HepG2 (cell line): ENCODE results near the gene LRIG3. TPM values are rescaled to one million over a fixed set of nuclear protein-coding genes. Genes with fewer than 3 reads are reported as not detected.

Source experiments
- ATAC-seq: fragments of 200-7000 bp; cut with Tn5 transposase; 3 replicates; pipeline ENCODE4 v1.9.1; 2020; ENCODE audit warnings: mild to moderate bottlenecking, moderate library complexity
- BruUV-seq: library from RNA; stranded (reverse); fragments of 400-500 nt; replicated peaks from 2 replicates; lab custom pipeline; 2021; lab: Mats Ljungman, UMichigan
- CTCF ChIA-PET: fragments of 300-600 bp; formaldehyde crosslinking; extraction: SDS; loops from one replicate; lab custom pipeline; 2021; ENCODE audit warnings: low total read pairs, inconsistent platforms, low intra/inter-chr PET ratio; lab: Yijun Ruan, JAX
- POLR2A ChIA-PET: fragments of 350-600 bp; sonication (Branson Sonifier 250); formaldehyde crosslinking; loops from one replicate; lab custom pipeline; 2020; ENCODE audit warnings: antibody characterized with exemption, inconsistent platforms; lab: Yijun Ruan, JAX
- DNase-seq: peaks from one replicate; pipeline ENCODE4 v3.0.0-alpha.2; 2015; ENCODE audit warnings: low spot score
- FAIRE-seq: peaks from 3 replicates; lab custom pipeline; 2011; peaks lifted over from hg19 to GRCh38; lab: Jason Lieb, UNC
- H2AFZ ChIP-seq: one replicate; pipeline ENCODE4 v1.6.1; 2011; ENCODE audit warnings: low read length, inconsistent platforms
- H3K27ac ChIP-seq: fragments of 300-600 bp; 3 replicates; pipeline ENCODE4 v1.8.0; 2011; ENCODE audit warnings: mixed run types, mild to moderate bottlenecking, mixed read lengths, low read length, inconsistent platforms; ENCODE audit not compliant: insufficient read depth; ENCODE audit errors: extremely low read length
- H3K27me3 ChIP-seq, 2 experiments: fragments of 200-600 bp in 1 of 2; 2 replicates in 1 of 2; 3 replicates in 1 of 2; pipeline versions ENCODE4 v1.6.0 to v1.8.0; 2011; ENCODE audit warnings: low read length in 2 of 2, mild to moderate bottlenecking in 2 of 2, moderate library complexity in 2 of 2, inconsistent platforms in 1 of 2; ENCODE audit not compliant: insufficient read depth in 2 of 2, control insufficient read depth in 1 of 2
- H3K36me3 ChIP-seq, 2 experiments: fragments of 200-600 bp in 1 of 2; replicated peaks in 1 of 2; 2 replicates in 1 of 2; 3 replicates in 1 of 2; pipeline versions ENCODE4 v1.5.1 to v1.8.0; 2011; ENCODE audit warnings: low read length in 2 of 2, inconsistent platforms in 1 of 2; ENCODE audit not compliant: insufficient read depth in 2 of 2, control insufficient read depth in 1 of 2
- H3K4me1 ChIP-seq: 2 replicates; pipeline ENCODE4 v1.5.1; 2012; ENCODE audit warnings: low read length, inconsistent platforms; ENCODE audit not compliant: insufficient read depth
- H3K4me2 ChIP-seq: 2 replicates; pipeline ENCODE4 v1.6.0; 2011; ENCODE audit warnings: low read depth, low read length, inconsistent platforms
- H3K4me3 ChIP-seq, 3 experiments: fragments of 200-600 bp in 1 of 3; sonication (generic), shearing (Covaris generic) in 1 of 3; replicated peaks in 1 of 3; 2 replicates each; pipeline ENCODE4 v1.5.1; 2011 to 2016; ENCODE audit warnings: low read length in 3 of 3, inconsistent platforms in 2 of 3, low read depth in 2 of 3, mild to moderate bottlenecking in 2 of 3, control low read depth in 1 of 3, mixed read lengths in 1 of 3; ENCODE audit not compliant: insufficient read depth in 1 of 3
- H3K79me2 ChIP-seq: one replicate; pipeline ENCODE4 v1.6.1; 2011; ENCODE audit warnings: low read length, inconsistent platforms; ENCODE audit not compliant: insufficient read depth
- H3K9ac ChIP-seq: 2 replicates; pipeline ENCODE4 v1.6.0; 2011; ENCODE audit warnings: mild to moderate bottlenecking, low read depth, low read length, inconsistent platforms; ENCODE audit not compliant: insufficient read depth
- H3K9me3 ChIP-seq: 2 replicates; pipeline ENCODE4 v1.5.1; 2012; ENCODE audit warnings: mild to moderate bottlenecking, low read length
- H4K20me1 ChIP-seq: 2 replicates; pipeline ENCODE4 v1.6.0; 2011; ENCODE audit warnings: inconsistent platforms, mild to moderate bottlenecking, low read length, moderate library complexity; ENCODE audit not compliant: insufficient read depth
- ADNP ChIP-seq: sonication (generic); formaldehyde crosslinking; IDR thresholded peaks from 2 replicates; pipeline ENCODE4 v1.4.0; 2020; ENCODE audit warnings: missing genetic modification reagents
- ATF7 ChIP-seq, 2 experiments: fragments of 450-650 bp in 1 of 2; sonication (generic) in 1 of 2; formaldehyde crosslinking in 1 of 2; IDR thresholded peaks; 2 replicates each; pipeline versions ENCODE4 v1.4.0 to v1.6.1; 2016 to 2020; ENCODE audit warnings: antibody characterized with exemption in 1 of 2, mild to moderate bottlenecking in 1 of 2, missing genetic modification reagents in 1 of 2
- FOXM1 ChIP-seq: sonication (generic); formaldehyde crosslinking; IDR thresholded peaks from 2 replicates; pipeline ENCODE4 v1.5.0; 2020; ENCODE audit warnings: missing genetic modification reagents
- KLF16 ChIP-seq, 2 experiments: sonication (generic) in 1 of 2; formaldehyde crosslinking in 1 of 2; IDR thresholded peaks; 2 replicates each; pipeline versions ENCODE4 v1.6.1 to v1.8.0; 2016 to 2023; ENCODE audit warnings: missing genetic modification reagents in 2 of 2, missing compliant biosample characterization in 1 of 2
- MEIS2 ChIP-seq: sonication (generic); formaldehyde crosslinking; IDR thresholded peaks from 2 replicates; pipeline ENCODE4 v1.9.0; 2021; ENCODE audit warnings: mild to moderate bottlenecking, missing genetic modification reagents
- NFIB ChIP-seq: sonication (generic); formaldehyde crosslinking; IDR thresholded peaks from 2 replicates; pipeline ENCODE4 v1.9.0; 2021; ENCODE audit warnings: missing genetic modification reagents, mild to moderate bottlenecking, borderline replicate concordance
- NFRKB ChIP-seq: fragments of 450-650 bp; IDR thresholded peaks from 2 replicates; pipeline ENCODE4 v1.6.1; 2017
- SATB2 ChIP-seq: sonication (generic); formaldehyde crosslinking; IDR thresholded peaks from 2 replicates; pipeline ENCODE4 v1.5.0; 2020; ENCODE audit warnings: missing genetic modification reagents
- SETDB1 ChIP-seq: sonication (generic); formaldehyde crosslinking; IDR thresholded peaks from 2 replicates; pipeline ENCODE4 v1.5.1; 2020; ENCODE audit warnings: missing genetic modification reagents, mild to moderate bottlenecking, borderline replicate concordance
- TARDBP ChIP-seq: sonication (generic); formaldehyde crosslinking; IDR thresholded peaks from 2 replicates; pipeline ENCODE4 v1.8.0; 2022; ENCODE audit warnings: mild to moderate bottlenecking, missing genetic modification reagents
- TBL1XR1 ChIP-seq: fragments of 150-350 bp; IDR thresholded peaks from 2 replicates; pipeline ENCODE4 v1.6.1; 2014; ENCODE audit warnings: borderline replicate concordance, low read length; ENCODE audit not compliant: partially characterized antibody
- TCF12 ChIP-seq, 2 experiments: fragments of 450-650 bp in 1 of 2; sonication (generic) in 1 of 2; formaldehyde crosslinking in 1 of 2; IDR thresholded peaks; 2 replicates each; pipeline versions ENCODE4 v1.6.1 to v1.8.0; 2017 to 2022; ENCODE audit warnings: antibody characterized with exemption in 1 of 2, mild to moderate bottlenecking in 1 of 2, missing genetic modification reagents in 1 of 2, moderate library complexity in 1 of 2
- THAP11 ChIP-seq: IDR thresholded peaks from 2 replicates; pipeline ENCODE4 v1.6.1; 2016; ENCODE audit warnings: missing biosample characterization, missing genetic modification reagents
- ZNF124 ChIP-seq: sonication (generic); formaldehyde crosslinking; IDR thresholded peaks from 2 replicates; pipeline ENCODE4 v1.4.0; 2020; ENCODE audit warnings: missing genetic modification reagents
- ZNF792 ChIP-seq: IDR thresholded peaks from 2 replicates; pipeline ENCODE4 v1.6.1; 2016
- WGBS: methylation state at CpG from one replicate; pipeline ENCODE4 v1.1.6; 2017; ENCODE audit warnings: low lambda C conversion rate; 5-methylcytosine and 5-hydroxymethylcytosine counted together
- in situ Hi-C: cut with HindIII; loops from 2 replicates; pipeline ENCODE4 v1.10.0; 2017; ENCODE audit warnings: low pct_unique_long_range_greater_than_20kb; ENCODE audit not compliant: extremely low pct_ligation_motif_present
- intact Hi-C: fragments of 100-400 bp; cut with micrococcal nuclease; formaldehyde crosslinking; loops from one replicate; pipeline ENCODE4 v1.10.0; 2022; ENCODE audit not compliant: unreplicated experiment
- polyA plus RNA-seq, 8 experiments: library from polyadenylated mRNA; depleted of rRNA in 3 of 8; stranded (reverse) in 7 of 8; unstranded in 1 of 8; fragments of >200 nt; fragmentation: Illumina TruSeq in 4 of 8; extraction: Trizol in 4 of 8; gene quantifications; 2 replicates each; pipeline versions ENCODE4 v1.2.1 to v1.2.3, GENCODE V29; 2011 to 2016; ENCODE audit warnings: low read depth in 4 of 8, missing spikeins in 1 of 8, mixed read lengths in 1 of 8; ENCODE audit not compliant: insufficient read depth in 1 of 8
- total RNA-seq, 5 experiments: library from RNA; depleted of rRNA; stranded (reverse); fragments of >200 nt; fragmentation: Illumina TruSeq; extraction: Trizol; gene quantifications; 2 replicates each; pipeline ENCODE4 v1.2.3, GENCODE V29; 2016; ENCODE audit warnings: low read depth in 1 of 5
- TF ChIP-seq, protein P1 (sequence below): sonication (generic); formaldehyde crosslinking; IDR thresholded peaks from 2 replicates; pipeline ENCODE4 v1.9.0; 2021; ENCODE audit warnings: missing genetic modification reagents, borderline replicate concordance
- TF ChIP-seq, protein P2 (sequence below): sonication (generic); formaldehyde crosslinking; IDR thresholded peaks from 2 replicates; pipeline ENCODE4 v1.8.0; 2023; ENCODE audit warnings: mild to moderate bottlenecking, missing genetic modification reagents
- TF ChIP-seq, protein P3 (sequence below): IDR thresholded peaks from 2 replicates; pipeline ENCODE4 v1.6.1; 2012; ENCODE audit warnings: low read length, improper control_type of control experiment

LRIG3 gene
- total and polyA plus RNA-seq, 2 of the 13 experiments (the other 11 are each of a cell fraction or from before 2014, with no cell fraction given), result 7.7 to 17.4 TPM

DNA sequence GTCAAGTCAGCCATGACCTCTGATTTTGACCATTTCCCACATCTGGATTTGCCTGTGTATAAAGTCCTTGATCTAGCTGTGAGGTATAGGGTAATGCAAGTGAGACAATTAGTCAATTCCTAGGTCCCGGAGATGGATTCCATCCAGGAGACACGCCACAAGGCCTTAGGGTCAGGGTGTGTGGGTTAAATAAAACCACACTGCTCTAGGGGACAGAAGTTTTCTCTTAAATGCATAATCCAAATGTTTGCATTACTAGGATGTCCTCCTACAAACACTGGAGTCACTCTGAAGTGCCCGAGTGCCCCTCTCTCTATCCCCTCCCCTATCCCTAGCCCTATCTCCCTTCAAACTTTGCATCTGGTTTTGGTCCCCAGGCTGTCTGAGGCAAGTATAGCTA is 26.8 kb downstream of the LRIG3 start (continued):
- TF ChIP-seq SETDB1 (no peak), THAP11 (no peak), TARDBP (CRISPR knock-in tag) (no peak), SATB2 (CRISPR knock-in tag) (no peak), TBL1XR1 (no peak), TCF12 (IDR thresholded peaks at IDR 0.05) (no peak), TCF12 (CRISPR knock-in tag; IDR thresholded peaks at IDR 0.05) (no peak), MEIS2 (no peak), FOXM1 (CRISPR knock-in tag) (no peak), ATF7 (IDR thresholded peaks at IDR 0.05) (no peak), ATF7 (CRISPR knock-in tag; IDR thresholded peaks at IDR 0.05) (no peak)
- TF ChIP-seq, protein P1, sequence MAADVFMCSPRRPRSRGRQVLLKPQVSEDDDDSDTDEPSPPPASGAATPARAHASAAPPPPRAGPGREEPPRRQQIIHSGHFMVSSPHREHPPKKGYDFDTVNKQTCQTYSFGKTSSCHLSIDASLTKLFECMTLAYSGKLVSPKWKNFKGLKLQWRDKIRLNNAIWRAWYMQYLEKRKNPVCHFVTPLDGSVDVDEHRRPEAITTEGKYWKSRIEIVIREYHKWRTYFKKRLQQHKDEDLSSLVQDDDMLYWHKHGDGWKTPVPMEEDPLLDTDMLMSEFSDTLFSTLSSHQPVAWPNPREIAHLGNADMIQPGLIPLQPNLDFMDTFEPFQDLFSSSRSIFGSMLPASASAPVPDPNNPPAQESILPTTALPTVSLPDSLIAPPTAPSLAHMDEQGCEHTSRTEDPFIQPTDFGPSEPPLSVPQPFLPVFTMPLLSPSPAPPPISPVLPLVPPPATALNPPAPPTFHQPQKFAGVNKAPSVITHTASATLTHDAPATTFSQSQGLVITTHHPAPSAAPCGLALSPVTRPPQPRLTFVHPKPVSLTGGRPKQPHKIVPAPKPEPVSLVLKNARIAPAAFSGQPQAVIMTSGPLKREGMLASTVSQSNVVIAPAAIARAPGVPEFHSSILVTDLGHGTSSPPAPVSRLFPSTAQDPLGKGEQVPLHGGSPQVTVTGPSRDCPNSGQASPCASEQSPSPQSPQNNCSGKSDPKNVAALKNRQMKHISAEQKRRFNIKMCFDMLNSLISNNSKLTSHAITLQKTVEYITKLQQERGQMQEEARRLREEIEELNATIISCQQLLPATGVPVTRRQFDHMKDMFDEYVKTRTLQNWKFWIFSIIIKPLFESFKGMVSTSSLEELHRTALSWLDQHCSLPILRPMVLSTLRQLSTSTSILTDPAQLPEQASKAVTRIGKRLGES (CRISPR knock-in tag), result no peak
- TF ChIP-seq, all 625 proteins: peak for 0

DNA sequence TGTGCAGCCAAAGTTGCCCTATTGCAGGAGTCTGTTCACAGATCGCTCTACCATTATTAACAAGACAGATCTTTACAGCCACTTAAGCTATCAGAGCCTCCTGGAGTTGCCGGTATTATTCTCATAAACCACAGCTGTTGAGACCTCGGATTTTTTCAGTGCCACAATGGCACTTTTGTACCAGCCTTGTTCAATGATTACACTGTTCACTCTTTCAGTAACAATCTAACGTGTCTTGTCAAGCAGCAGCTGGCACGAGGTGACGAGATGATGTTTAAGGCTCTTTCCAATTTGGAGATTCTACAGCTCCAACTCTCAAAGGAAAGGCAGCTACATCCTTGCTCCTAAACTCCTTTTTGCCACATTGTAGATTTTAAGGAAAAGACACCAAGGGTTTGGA is 30.7 kb downstream of the LRIG3 start:
- in situ Hi-C loops, result no loop called here
- H3K27ac ChIP-seq, result no peak overlapping the region
- ATAC-seq (no peak), FAIRE-seq (no peak), DNase-seq (no peak)
- H3K36me3 ChIP-seq, result peaks cover 2 to 31% of the 10 kb centered on the region in 2 experiments; a peak in 3 of 5 replicates
- no peaks in the 10 kb centered on the region for H3K9me3 ChIP-seq
- no peaks in the 10 kb centered on the region for H3K4me1 ChIP-seq
- no peaks in the 10 kb centered on the region for H4K20me1 ChIP-seq
- no peaks in the 10 kb centered on the region for H3K79me2 ChIP-seq
- no peak overlapping the region for H3K4me3 ChIP-seq
- H3K4me2 ChIP-seq, result no peak overlapping the region
- no peak overlapping the region for H3K9ac ChIP-seq
- intact Hi-C loops, result no loop called here
- H3K27me3 ChIP-seq, result no peaks in the 10 kb centered on the region
- H2AFZ ChIP-seq, result no peak overlapping the region
- WGBS, result 96% methylated on average over 6 of the region's 6 CpGs
- ChIA-PET POLR2A (no interaction called here), CTCF (no interaction called here)
- BruUV-seq, result no TSS peak
- TF ChIP-seq, protein P2, sequence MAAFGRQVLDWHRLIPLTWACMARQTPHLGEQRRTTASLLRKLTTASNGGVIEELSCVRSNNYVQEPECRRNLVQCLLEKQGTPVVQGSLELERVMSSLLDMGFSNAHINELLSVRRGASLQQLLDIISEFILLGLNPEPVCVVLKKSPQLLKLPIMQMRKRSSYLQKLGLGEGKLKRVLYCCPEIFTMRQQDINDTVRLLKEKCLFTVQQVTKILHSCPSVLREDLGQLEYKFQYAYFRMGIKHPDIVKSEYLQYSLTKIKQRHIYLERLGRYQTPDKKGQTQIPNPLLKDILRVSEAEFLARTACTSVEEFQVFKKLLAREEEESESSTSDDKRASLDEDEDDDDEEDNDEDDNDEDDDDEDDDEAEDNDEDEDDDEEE (CRISPR knock-in tag), result no peak
- TF ChIP-seq, protein P3, sequence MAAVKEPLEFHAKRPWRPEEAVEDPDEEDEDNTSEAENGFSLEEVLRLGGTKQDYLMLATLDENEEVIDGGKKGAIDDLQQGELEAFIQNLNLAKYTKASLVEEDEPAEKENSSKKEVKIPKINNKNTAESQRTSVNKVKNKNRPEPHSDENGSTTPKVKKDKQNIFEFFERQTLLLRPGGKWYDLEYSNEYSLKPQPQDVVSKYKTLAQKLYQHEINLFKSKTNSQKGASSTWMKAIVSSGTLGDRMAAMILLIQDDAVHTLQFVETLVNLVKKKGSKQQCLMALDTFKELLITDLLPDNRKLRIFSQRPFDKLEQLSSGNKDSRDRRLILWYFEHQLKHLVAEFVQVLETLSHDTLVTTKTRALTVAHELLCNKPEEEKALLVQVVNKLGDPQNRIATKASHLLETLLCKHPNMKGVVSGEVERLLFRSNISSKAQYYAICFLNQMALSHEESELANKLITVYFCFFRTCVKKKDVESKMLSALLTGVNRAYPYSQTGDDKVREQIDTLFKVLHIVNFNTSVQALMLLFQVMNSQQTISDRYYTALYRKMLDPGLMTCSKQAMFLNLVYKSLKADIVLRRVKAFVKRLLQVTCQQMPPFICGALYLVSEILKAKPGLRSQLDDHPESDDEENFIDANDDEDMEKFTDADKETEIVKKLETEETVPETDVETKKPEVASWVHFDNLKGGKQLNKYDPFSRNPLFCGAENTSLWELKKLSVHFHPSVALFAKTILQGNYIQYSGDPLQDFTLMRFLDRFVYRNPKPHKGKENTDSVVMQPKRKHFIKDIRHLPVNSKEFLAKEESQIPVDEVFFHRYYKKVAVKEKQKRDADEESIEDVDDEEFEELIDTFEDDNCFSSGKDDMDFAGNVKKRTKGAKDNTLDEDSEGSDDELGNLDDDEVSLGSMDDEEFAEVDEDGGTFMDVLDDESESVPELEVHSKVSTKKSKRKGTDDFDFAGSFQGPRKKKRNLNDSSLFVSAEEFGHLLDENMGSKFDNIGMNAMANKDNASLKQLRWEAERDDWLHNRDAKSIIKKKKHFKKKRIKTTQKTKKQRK, result no peak
- TF ChIP-seq KLF16 (CRISPR knock-in tag; IDR thresholded peaks at IDR 0.05), result no peak
- no peak for TF ChIP-seq ZNF124 (CRISPR knock-in tag)
- no peak for TF ChIP-seq NFIB (CRISPR knock-in tag)
- TF ChIP-seq ADNP, result no peak
- no peak for TF ChIP-seq NFRKB
- no peak for TF ChIP-seq ZNF792 (CRISPR knock-in tag)
